Measurements from ENCODE around the gene PFDN1. TPM values are rescaled to one million over a fixed set of nuclear protein-coding genes. Genes with fewer than 3 reads are reported as not detected.

PFDN1 gene
- total and polyA plus RNA-seq, 7 donors: 35.9 to 115 (median 55.0) TPM

DNA sequence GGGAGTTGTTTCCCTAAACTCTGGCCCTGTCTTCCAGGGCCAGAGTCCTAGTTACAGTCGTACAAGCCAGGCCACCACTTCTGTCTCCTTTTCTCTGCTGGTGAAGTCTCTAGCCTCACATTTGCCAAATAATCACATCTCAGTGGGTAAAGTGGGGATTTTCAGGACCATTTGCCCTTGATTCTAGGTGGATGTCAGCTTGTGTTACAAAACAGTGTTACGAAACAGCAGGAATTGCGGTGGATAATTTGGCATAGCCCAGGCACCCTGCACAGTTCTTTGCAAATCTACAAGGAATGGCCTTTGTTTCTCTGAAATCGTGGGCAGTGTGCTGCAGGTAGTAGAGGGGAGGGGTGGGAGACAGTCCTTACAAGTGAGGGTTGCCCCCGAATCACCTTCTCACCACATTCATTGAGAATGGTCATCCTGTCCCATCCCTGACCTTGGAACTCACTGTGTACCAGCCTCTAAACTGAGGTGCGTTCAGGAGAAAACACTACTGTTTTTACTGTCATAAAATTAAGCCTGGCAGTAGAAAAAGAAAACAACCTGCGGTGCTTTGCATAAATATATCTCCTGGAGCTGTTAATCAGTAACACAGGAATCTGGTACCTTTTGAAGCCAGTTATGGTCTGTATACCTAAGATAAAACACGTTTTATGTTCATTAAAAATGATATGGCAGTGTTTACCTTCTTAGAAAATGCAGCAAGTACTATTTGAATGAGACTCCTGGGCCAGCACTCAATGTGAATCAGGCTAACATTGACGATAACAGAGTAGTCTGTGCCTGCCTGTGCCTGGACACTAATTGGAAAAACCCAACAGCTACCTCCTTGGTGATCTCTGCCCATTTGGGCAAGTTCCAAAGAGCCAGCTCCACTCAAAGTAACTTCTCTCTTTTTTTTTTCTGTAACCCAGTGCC is 83.6 kb downstream of the PFDN1 start:
- H3K27ac ChIP-seq: peak overlapping the region; percentile 94
- H3K4me3 ChIP-seq: no peak overlapping the region
- TF ChIP-seq, protein P1, sequence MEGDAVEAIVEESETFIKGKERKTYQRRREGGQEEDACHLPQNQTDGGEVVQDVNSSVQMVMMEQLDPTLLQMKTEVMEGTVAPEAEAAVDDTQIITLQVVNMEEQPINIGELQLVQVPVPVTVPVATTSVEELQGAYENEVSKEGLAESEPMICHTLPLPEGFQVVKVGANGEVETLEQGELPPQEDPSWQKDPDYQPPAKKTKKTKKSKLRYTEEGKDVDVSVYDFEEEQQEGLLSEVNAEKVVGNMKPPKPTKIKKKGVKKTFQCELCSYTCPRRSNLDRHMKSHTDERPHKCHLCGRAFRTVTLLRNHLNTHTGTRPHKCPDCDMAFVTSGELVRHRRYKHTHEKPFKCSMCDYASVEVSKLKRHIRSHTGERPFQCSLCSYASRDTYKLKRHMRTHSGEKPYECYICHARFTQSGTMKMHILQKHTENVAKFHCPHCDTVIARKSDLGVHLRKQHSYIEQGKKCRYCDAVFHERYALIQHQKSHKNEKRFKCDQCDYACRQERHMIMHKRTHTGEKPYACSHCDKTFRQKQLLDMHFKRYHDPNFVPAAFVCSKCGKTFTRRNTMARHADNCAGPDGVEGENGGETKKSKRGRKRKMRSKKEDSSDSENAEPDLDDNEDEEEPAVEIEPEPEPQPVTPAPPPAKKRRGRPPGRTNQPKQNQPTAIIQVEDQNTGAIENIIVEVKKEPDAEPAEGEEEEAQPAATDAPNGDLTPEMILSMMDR (IDR thresholded peaks at IDR 0.05): no peak
- no peaks in the 10 kb centered on the region for H3K9me3 ChIP-seq
- peaks cover 96% of the 10 kb centered on the region for H3K4me1 ChIP-seq
- 39 to 60% (median 42%) methylated on average over 9 of the region's 9 CpGs for WGBS, 3 donors
- intact Hi-C loops (cut with DNase I): loop anchor here in 1 of 2 donors (5.0 kb wide), 1 partner anchor 37 kb away; no protein-coding TSS in a partner anchor
- H3K36me3 ChIP-seq (ENCODE audit: insufficient read depth in 1 of 2, low read depth in 1 of 2): no peaks in the 10 kb centered on the region
- H3K27me3 ChIP-seq (ENCODE audit: insufficient read depth in 3 of 3, low read length in 2 of 3): no peaks in the 10 kb centered on the region
- DNase-seq: no peak
- no peak for ATAC-seq

DNA sequence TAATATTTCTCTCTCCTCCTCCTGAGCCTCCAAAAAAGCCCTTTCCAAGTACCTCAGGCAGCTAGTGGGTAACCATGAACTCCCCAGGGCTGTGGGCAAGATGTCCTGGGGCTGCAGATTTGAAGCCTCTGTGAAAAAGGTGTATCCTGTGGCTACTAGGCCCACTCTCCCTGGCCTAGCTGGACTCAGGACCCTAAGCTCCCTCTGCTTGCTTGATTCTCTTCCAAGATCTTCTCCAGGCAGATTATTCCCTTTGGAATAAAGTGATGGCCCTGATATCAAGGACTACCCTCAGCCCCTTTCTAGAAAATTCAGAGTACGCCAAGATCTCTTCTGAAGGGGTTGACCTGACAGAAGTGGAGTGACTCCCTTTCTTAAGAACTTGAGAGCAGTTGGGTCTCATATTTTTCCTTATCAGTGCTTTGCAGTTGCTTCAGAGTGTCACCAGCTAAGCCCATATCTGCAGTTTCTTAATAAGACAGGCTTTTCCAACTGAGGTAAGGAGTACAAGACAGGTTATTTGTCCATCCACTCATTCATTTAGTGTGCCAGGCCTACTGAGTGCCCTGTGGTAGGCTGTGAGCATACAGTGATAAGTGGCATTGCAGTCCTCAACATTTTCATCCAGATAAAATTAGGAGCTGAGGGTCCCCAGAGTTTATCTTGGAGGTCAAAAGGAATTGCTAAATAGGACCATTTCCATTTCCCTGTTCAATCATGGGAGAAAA is 85.4 kb downstream of the PFDN1 start:
- H3K4me3 ChIP-seq: no peak overlapping the region
- intact Hi-C loops (cut with DNase I): loop anchor here in 1 of 2 donors (5.0 kb wide), 1 partner anchor 35 kb away; no protein-coding TSS in a partner anchor
- peak overlapping the region; percentile 94 for H3K27ac ChIP-seq
- TF ChIP-seq, protein P1 (IDR thresholded peaks at IDR 0.05): no peak
- no peaks in the 10 kb centered on the region for H3K36me3 ChIP-seq (ENCODE audit: insufficient read depth in 1 of 2, low read depth in 1 of 2)
- H3K27me3 ChIP-seq (ENCODE audit: insufficient read depth in 3 of 3, low read length in 2 of 3): no peaks in the 10 kb centered on the region
- peaks cover 89% of the 10 kb centered on the region for H3K4me1 ChIP-seq
- DNase-seq: no peak
- no peak for ATAC-seq
- no peaks in the 10 kb centered on the region for H3K9me3 ChIP-seq
- whole genome bisulfite sequencing, 3 donors: 92 to 98% (median 97%) methylated on average over 1 of the region's 1 CpG

DNA sequence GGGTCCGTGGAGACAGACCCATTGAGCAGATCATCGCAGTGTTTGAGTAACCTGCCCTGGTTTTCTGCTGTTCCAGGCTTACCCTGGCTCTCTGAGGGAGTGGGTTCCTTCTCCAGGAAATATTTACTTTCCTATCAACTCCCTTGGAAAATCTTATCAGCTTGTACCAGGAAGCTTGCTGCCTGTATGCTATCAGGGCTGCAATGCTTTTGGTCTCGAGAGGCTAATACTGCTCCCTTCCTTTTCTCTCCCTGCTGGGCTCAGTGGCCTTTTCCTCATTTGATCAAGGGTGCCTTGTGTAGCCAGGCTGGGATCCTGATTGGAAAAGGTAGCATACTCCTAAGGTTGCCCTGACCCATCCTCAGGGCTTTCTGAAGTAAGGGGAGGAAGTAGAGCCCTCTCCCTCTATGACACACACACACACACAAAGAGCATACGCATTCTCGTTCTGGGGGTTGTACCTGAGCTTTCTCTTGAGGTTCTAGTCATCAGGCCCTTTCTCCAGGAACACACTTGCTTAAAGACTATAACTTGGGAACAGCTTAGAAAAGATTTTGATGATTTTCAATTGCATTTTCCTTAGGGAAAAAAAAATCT is 86.3 kb downstream of the PFDN1 start:
- Histone ChIP-seq H3K36me3 (ENCODE audit: insufficient read depth in 1 of 2, low read depth in 1 of 2) (peaks cover 0 to 4% of the 10 kb centered on the region in 2 donors), H3K27me3 (ENCODE audit: insufficient read depth in 3 of 3, low read length in 2 of 3) (no peaks in the 10 kb centered on the region), H3K4me1 (peaks cover 82% of the 10 kb centered on the region), H3K4me3 (no peak overlapping the region), H3K27ac (peak overlapping the region; percentile 94), H3K9me3 (no peaks in the 10 kb centered on the region)
- ATAC-seq (no peak), DNase-seq (no peak)
- intact Hi-C loops (cut with DNase I): loop anchor here in 1 of 2 donors (5.0 kb wide), 1 partner anchor 34 kb away; no protein-coding TSS in a partner anchor
- 74 to 78% (median 75%) methylated on average over 5 of the region's 5 CpGs for WGBS, 3 donors
- TF ChIP-seq, protein P1 (IDR thresholded peaks at IDR 0.05): no peak

DNA sequence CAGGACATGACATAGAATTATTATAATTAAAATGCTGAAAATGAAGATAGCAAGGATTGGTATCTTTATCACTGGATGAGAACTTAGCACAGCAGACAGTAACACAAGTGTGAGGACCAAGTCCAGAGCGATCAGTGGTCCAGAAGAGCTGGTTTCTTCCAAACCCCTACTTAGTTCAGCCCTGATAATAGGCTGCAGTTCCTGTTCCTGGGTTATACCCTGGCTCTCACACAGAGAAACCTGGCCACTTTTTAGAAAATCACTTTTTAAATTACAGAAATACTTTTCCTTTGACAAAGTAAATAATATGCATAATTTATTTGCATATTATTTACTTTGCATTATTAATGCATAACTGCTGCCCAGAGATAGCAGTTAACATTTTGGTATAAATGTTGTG is 87.6 kb downstream of the PFDN1 start:
- Histone ChIP-seq H3K4me3 (no peak overlapping the region), H3K9me3 (no peaks in the 10 kb centered on the region), H3K27ac (peak overlapping the region; percentile 78), H3K4me1 (peaks cover 69% of the 10 kb centered on the region), H3K27me3 (ENCODE audit: insufficient read depth in 3 of 3, low read length in 2 of 3) (no peaks in the 10 kb centered on the region), H3K36me3 (ENCODE audit: insufficient read depth in 1 of 2, low read depth in 1 of 2) (peaks cover 0 to 13% of the 10 kb centered on the region in 2 donors)
- no peak for DNase-seq
- intact Hi-C loops (cut with DNase I): loop anchor here in 1 of 2 donors (5.0 kb wide), 1 partner anchor 33 kb away; no protein-coding TSS in a partner anchor
- 82 to 95% (median 88%) methylated on average over 1 of the region's 1 CpG for WGBS, 3 donors
- ATAC-seq: no peak
- TF ChIP-seq, protein P1 (IDR thresholded peaks at IDR 0.05): no peak
